ENCODE results near the gene SMCO4. TPM values are rescaled to one million over a fixed set of nuclear protein-coding genes. Genes with fewer than 3 reads are reported as not detected.

SMCO4 gene
- total RNA-seq, 1 experiment from 2014 or later = 8.5 TPM

GRCh38 chr11:93573184-93573583, 30.0 kb upstream of the SMCO4 start:
- no TSS peak for BruUV-seq (replicated peaks)
- ChIA-PET CTCF (no interaction called here), POLR2A (no interaction called here)
- Mint-ChIP-seq H3K27ac (ENCODE audit: low read depth, unreplicated experiment) (no peak overlapping the region), H3K27me3 (ENCODE audit: insufficient read depth, unreplicated experiment) (no peaks in the 10 kb centered on the region), H3K36me3 (ENCODE audit: insufficient read depth, unreplicated experiment) (no peaks in the 10 kb centered on the region), H3K4me1 (ENCODE audit: insufficient read depth, unreplicated experiment) (peaks cover 19% of the 10 kb centered on the region), H3K4me3 (ENCODE audit: unreplicated experiment) (no peak overlapping the region), H3K9me3 (ENCODE audit: unreplicated experiment) (peaks cover 15% of the 10 kb centered on the region)
- intact Hi-C loops (cut with micrococcal nuclease) = no loop called here
- DNase-seq (ENCODE audit: unreplicated experiment) = no peak
- TF ChIP-seq, protein P1, sequence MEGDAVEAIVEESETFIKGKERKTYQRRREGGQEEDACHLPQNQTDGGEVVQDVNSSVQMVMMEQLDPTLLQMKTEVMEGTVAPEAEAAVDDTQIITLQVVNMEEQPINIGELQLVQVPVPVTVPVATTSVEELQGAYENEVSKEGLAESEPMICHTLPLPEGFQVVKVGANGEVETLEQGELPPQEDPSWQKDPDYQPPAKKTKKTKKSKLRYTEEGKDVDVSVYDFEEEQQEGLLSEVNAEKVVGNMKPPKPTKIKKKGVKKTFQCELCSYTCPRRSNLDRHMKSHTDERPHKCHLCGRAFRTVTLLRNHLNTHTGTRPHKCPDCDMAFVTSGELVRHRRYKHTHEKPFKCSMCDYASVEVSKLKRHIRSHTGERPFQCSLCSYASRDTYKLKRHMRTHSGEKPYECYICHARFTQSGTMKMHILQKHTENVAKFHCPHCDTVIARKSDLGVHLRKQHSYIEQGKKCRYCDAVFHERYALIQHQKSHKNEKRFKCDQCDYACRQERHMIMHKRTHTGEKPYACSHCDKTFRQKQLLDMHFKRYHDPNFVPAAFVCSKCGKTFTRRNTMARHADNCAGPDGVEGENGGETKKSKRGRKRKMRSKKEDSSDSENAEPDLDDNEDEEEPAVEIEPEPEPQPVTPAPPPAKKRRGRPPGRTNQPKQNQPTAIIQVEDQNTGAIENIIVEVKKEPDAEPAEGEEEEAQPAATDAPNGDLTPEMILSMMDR (IDR thresholded peaks at IDR 0.05; ENCODE audit: unreplicated experiment) = no peak

DNA sequence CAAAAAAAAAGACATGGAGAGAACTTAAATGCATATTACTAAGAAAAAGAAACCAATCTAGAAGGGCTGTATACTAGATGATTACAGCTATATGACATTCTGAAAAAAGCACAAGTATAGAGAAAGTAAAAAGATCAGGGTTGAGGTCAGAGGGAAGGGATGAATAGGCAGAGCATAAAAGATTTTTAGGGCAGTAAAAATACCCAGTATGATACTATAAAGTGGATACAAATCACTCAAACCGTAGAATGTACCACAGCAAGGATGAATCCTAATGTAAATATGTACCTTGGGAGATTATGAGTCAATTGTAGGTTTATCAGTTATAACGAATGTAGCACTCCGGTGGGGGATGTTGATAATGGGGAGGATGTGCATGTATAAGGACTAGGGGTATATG, 29.4 kb upstream of the SMCO4 start:
- H3K4me3 Mint-ChIP-seq (ENCODE audit: unreplicated experiment) = no peak overlapping the region
- no TSS peak for BruUV-seq (replicated peaks)
- DNase-seq (ENCODE audit: unreplicated experiment) = no peak
- H3K27me3 Mint-ChIP-seq (ENCODE audit: insufficient read depth, unreplicated experiment) = no peaks in the 10 kb centered on the region
- H3K4me1 Mint-ChIP-seq (ENCODE audit: insufficient read depth, unreplicated experiment) = peaks cover 17% of the 10 kb centered on the region
- ChIA-PET CTCF (no interaction called here), POLR2A (interaction anchor here (0.6 kb wide), 1 partner anchor 518 kb away, joined by 3 read pairs; no protein-coding TSS in a partner anchor)
- TF ChIP-seq, protein P1 (IDR thresholded peaks at IDR 0.05; ENCODE audit: unreplicated experiment) = no peak
- no peak overlapping the region for H3K27ac Mint-ChIP-seq (ENCODE audit: low read depth, unreplicated experiment)
- intact Hi-C loops (cut with micrococcal nuclease) = no loop called here
- H3K36me3 Mint-ChIP-seq (ENCODE audit: insufficient read depth, unreplicated experiment) = no peaks in the 10 kb centered on the region
- peaks cover 11% of the 10 kb centered on the region for H3K9me3 Mint-ChIP-seq (ENCODE audit: unreplicated experiment)

GRCh38 chr11:93572171-93572570, 29.0 kb upstream of the SMCO4 start:
- Mint-ChIP-seq H3K27ac (ENCODE audit: low read depth, unreplicated experiment) (no peak overlapping the region), H3K9me3 (ENCODE audit: unreplicated experiment) (peaks cover 11% of the 10 kb centered on the region), H3K4me3 (ENCODE audit: unreplicated experiment) (no peak overlapping the region), H3K36me3 (ENCODE audit: insufficient read depth, unreplicated experiment) (no peaks in the 10 kb centered on the region), H3K4me1 (ENCODE audit: insufficient read depth, unreplicated experiment) (peaks cover 13% of the 10 kb centered on the region), H3K27me3 (ENCODE audit: insufficient read depth, unreplicated experiment) (no peaks in the 10 kb centered on the region)
- ChIA-PET POLR2A (interaction anchor here (0.6 kb wide), 1 partner anchor 518 kb away, joined by 3 read pairs; no protein-coding TSS in a partner anchor), CTCF (no interaction called here)
- BruUV-seq (replicated peaks) = no TSS peak
- TF ChIP-seq, protein P1 (IDR thresholded peaks at IDR 0.05; ENCODE audit: unreplicated experiment) = no peak
- intact Hi-C loops (cut with micrococcal nuclease) = no loop called here
- DNase-seq (ENCODE audit: unreplicated experiment) = no peak

DNA sequence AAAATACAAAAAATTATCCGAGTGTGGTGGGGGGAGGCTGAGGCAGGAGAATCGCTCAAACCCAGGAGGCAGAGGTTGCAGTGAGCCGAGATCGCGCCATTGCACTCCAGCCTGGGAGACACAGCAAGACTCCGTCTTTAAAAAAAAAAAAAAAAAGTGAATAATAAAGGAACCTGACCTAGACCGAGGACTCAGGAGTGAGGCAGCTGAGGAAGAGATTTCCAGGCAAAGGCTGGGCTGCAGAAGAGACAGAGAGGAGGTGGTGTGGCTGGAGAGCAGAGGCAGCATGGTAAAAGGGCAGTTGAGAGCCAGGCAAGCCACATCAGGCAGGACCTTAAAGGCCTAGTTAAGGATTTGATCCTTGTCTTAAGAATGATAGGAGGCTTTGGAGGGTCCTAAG, 28.4 kb upstream of the SMCO4 start:
- ChIA-PET CTCF (no interaction called here), POLR2A (no interaction called here)
- no TSS peak for BruUV-seq (replicated peaks)
- DNase-seq (ENCODE audit: unreplicated experiment) = no peak
- Mint-ChIP-seq H3K27ac (ENCODE audit: low read depth, unreplicated experiment) (peak overlapping the region; percentile 61), H3K36me3 (ENCODE audit: insufficient read depth, unreplicated experiment) (no peaks in the 10 kb centered on the region), H3K27me3 (ENCODE audit: insufficient read depth, unreplicated experiment) (no peaks in the 10 kb centered on the region), H3K9me3 (ENCODE audit: unreplicated experiment) (peaks cover 11% of the 10 kb centered on the region), H3K4me1 (ENCODE audit: insufficient read depth, unreplicated experiment) (peaks cover 13% of the 10 kb centered on the region), H3K4me3 (ENCODE audit: unreplicated experiment) (no peak overlapping the region)
- intact Hi-C loops (cut with micrococcal nuclease) = no loop called here
- TF ChIP-seq, protein P1 (IDR thresholded peaks at IDR 0.05; ENCODE audit: unreplicated experiment) = no peak
